ENCODE measurements around the gene SYNDIG1.

Gene SYNDIG1

DNA sequence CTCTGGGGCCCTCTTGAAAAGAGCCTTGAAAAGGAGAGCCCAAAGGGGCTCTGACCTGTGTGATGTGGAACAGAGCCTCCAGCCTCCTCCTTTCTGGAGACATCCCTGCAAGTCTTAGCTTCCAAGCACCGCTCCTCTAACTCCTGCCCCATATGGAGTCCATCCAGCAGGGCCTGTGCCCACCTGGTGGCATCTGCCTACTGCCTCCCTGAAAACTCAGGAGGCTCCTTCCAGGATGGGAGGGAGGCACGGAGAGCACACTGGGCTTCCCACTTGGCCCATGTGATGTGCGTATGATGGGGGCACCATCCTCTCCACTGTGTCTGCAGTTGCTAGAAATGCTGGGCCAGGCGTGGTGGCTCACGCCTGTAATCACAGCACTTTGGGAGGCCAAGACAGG, 98.1 kb downstream of the SYNDIG1 start:
- no peak for DNase-seq (ENCODE audit: low read depth in 2 of 2)

DNA sequence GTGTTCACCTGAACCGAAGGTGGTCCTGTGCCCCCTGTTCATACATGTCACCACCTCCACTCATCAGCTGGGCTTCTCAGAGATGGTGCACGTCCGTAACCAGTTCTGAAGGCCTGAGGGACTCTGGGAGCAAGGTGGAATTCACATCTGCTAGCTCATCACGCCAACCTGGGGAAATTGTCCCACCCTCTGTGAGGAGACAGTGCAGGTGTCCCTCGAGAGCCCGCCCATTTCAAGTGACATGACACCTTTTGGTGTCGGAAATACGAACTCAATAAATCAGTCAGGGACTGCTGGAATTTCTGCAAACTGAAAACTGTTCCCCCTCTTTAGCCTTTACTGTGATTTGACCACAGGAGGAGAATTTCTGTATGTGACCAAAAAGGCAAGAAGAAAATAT, 99.4 kb downstream of the SYNDIG1 start:
- DNase-seq (ENCODE audit: low read depth in 2 of 2), result no peak

DNA sequence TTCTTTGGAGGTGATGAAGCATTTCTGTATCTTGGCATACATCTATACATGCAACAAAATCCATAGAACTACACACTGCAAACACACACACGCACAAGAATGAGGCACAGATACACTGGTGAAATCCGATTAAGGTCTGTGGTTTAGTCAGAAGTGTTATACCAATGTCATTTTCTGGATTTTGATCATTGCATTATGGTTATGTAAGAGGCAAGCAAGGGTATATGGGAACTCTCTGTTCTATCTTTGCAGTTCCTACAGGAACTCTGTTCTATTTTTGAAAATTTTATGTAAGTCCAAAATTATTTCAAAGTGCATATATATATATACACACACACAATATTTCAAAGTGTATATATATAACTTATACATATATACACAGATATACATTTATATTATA, 101.7 kb downstream of the SYNDIG1 start:
- DNase-seq (ENCODE audit: low read depth in 2 of 2), result no peak

DNA sequence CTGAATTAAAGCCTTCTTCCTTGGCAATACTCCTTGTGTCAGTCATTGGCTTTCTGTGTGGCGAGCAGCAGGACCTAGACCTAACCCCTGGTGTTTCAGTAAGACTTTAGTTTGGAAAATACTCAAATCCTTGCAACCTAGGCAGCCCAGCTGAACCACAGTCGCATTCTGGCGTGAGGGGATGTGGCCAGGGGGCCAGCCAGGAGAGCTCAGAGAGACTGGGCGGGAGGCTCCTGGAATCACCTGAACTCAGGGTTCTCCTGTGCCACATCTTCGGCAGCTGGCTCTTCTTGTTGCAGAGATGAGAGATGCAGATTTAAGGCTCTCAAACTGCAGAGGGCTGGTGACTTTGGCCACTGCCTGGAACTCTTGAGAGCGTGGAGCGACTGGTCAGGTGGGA, 102.7 kb downstream of the SYNDIG1 start:
- no peak for DNase-seq (ENCODE audit: low read depth in 2 of 2)

DNA sequence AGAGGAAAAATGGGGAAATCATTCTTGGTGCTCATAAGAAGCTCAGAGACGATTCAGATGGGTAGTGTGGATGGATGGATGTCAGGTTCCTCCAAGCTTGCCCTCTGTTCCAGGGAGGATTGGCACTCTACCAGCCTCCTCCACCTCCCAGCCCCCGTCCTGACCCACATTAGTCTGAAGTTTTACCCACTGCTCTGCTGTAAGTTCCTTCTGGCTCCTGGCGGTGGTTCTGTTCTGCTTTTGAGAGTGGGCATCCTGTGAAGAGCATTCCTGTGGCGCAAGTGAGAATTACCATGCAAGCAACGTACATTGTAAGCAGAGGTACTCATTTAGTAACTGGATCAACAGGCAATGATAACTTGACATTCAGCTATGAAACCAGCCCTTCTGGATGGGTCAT, 103.4 kb downstream of the SYNDIG1 start:
- no peak for DNase-seq (ENCODE audit: low read depth in 2 of 2)

DNA sequence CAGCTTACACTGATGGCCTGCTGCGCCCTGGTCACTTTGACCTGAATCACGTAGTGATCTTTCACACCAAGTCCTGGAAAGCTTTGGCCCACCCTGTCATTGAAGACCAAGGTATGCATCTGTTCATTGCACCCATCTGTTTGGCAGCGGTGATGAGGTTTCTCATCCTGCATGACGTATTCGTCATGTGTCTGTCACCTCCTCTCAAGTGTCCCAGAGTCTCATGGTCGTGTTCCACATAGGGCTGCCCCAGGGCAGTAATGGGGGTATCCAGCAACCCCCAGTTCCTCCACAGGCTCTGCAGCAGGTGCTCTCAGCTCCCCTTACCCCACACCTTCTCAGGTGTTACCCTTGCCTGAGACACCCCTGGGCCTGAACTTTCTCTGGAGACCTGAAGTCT, 104.1 kb downstream of the SYNDIG1 start:
- DNase-seq (ENCODE audit: low read depth in 2 of 2), result no peak

DNA sequence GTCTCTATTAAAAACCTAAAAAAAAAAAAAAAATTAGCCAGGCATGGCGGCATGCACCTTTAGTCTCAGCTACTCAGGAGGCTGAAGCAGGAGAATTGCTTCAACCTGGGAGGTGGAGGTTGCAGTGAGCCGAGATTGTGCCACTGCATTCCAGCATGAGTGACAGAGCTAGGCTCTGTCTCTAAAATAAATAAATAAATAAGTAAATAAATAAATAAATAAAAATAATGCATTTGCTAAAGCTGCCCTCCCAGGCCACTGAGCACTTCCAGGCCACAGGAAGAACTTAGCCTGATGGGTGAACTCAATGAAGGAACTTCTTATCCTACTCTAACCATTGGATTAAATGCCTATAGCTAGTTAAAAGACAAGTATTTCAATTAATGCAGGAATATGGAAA, 104.9 kb downstream of the SYNDIG1 start:
- no peak for DNase-seq (ENCODE audit: low read depth in 2 of 2)

DNA sequence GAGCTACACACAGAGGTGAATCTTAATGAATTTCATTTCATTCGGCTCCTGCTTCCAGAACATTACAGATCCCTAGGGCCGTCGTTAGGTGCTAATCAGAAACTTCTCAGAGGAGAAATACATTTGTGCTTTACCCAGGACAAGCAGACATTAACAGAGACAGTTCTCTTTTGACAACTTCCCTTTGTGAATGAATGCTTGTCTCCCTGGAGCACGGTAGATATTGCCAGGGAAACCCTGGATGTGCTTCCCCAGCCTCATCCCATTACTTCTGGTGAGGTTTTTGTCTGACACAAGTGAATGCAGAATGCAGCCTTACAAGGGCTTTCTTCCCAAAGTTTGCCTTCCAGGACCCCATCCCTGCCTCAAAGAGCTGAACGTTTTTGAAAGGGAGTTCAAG, 105.4 kb downstream of the SYNDIG1 start:
- DNase-seq (ENCODE audit: low read depth in 2 of 2), result no peak

DNA sequence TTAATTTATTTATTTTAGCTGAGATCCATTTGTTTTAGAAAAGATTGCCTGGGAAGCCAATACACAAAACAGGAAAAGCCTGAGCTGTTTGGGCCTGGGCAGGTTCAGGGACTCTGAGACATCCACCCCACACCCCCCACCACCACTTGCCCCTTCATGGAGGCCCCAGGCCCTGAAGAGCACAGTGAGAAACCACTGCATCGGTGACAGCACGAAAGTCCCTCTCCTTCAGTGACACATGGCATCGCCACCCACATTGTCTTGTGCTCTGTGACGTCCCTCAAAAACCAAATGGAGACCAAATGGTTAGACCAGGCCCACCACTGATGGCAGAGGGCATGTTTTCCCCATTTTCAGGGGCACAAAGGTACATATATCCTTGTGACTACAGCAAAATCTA, 106.4 kb downstream of the SYNDIG1 start:
- DNase-seq (ENCODE audit: low read depth in 2 of 2), result no peak

DNA sequence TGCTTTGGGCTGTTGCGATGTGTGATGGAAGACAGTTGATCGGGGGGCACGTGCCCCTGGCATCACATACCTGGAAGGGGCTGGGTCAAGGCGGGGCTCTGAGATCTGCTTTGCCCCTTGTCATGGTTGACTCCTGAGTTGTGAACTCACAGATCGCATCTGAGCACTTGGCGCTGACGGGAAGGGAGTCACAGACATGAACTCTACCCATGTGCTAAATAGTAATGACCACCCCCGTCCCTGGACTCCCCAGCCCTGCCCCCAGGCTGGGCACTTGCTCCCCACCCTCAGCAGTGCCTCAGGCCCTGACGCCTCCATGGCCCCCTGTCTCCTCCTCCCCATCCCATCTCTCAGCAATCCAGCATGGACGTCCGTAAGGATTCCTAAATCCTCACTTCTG, 107.0 kb downstream of the SYNDIG1 start:
- DNase-seq (ENCODE audit: low read depth in 2 of 2), result no peak

DNA sequence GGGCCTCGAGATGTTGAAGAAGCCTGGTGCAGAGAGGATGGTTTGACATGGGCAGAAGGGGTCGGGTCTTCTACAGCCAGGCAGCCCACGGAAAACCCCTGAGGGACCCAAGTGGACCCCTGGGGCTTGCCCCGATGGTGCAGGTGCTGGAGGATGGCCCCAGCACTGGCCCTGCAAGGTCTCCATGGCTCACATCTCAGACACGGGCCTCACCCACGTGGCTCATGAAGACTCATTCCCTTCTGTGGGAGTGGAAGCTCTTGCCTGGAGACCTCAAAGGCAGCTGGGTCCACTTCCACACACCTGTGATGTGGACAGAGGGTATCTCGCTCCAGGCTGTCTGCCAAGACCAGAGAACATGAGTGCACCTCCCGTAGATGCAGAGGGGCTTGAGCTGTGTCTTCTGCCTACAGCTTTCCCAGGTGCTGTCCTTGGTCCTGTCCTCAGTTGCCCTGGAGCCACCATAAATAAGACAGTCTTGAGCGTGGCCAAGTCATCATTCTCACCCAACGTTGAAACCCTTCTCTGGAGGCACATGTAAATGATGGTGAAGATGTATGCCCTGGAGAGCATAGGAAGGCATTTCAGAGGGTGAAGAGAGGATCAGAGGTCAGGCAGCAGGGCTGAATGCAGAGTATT, 108.0 kb downstream of the SYNDIG1 start:
- no peak for DNase-seq (ENCODE audit: low read depth in 2 of 2)

DNA sequence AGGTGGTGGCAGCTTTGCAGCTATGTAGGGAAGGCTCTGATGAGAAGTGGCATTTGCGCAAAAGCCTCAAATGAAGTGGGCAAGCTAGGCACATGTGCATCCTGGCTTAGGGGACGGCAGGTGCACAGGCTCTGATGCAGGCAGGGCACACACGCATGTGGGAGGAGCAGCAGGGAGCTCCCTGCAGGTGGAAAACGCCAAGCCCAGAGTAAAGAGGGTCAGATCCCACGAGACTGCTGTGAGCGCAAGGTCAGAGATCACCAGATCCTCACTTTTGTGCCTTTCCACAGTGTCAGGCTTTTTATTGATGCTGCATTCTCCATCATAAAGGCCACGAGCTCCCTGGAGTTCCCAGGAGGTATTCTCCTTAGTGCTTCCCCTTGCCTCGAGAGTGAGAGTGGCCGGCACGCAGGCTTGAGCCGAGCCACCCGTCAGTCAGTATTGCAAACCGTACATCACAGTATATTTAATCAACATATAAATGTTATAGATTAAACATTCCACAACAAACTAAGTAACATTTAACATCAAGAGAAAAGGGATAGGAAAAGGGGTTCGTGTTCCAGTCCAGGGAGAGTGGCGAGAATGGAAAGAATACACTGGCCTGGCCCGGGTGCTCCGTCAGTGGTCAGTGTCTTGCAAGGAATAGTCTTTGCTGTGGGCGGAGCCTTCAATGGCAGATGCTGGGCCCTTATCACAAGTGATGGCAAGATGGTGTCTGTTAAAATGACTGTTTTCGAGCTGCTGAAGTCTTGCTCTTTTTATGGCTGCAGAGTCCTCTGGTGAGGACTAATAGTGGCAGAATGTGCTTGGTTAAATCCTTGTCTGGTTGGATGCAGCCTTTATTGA, 109.4 kb downstream of the SYNDIG1 start:
- no peak for DNase-seq (ENCODE audit: low read depth in 2 of 2)

DNA sequence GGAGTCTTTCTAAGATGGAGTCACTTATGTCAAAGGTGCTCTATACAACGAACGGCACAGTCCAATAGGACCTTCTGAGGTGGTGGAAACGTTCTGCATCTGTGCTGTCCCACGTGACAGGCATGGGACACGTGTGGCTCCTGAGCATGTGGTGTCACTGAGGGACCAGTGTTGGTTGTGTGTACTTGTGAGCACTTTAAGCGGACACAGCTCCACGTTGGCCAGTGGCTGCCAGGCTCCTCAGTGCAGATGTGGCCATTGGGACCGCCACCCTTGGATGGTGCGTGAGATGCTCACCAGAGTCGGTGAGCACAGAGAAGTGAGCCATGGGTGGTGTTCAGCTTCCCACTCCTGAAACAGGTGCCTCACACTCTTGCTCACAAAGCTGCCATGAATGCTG, 110.0 kb downstream of the SYNDIG1 start:
- no peak for DNase-seq (ENCODE audit: low read depth in 2 of 2)

DNA sequence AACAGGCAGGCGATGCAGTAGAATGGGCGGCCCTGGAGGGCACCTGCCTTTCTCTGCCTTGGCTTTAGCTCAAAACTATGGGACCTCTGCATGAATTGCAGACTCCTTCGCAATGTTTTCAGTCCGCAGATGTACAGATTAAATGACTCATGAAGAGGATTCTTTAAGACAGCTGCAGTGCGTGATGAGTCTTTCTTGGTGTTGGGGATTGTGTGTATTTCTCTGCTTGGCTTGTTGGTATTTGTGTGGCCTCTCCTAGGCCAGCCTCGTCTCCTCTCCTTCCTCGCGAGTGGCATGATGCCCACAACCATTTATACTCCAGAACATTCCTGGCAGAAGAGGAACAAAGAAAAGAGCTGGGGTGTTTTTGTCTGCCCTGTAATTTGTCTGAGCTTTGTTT, 110.6 kb downstream of the SYNDIG1 start:
- DNase-seq (ENCODE audit: low read depth in 2 of 2), result no peak

DNA sequence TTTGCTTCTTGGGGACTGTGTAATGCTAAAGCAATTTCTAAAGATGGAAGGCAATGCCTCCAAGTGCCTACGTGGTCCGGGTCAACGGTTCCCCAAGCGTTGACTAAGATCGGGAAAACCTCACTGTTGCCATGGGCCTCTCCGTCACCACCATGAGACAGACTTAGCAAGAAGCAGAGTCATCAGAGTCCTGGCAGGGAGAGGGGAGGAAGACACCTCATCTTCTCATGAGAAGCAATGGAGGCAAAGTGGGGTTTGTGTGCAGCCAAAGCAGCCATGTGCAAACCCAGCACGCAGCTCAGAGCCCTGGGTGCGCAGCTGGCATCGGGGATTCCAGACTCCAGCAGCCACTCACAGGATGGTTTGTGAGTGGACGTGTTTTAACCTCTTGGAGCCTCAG, 111.4 kb downstream of the SYNDIG1 start:
- DNase-seq (ENCODE audit: low read depth in 2 of 2), result no peak

DNA sequence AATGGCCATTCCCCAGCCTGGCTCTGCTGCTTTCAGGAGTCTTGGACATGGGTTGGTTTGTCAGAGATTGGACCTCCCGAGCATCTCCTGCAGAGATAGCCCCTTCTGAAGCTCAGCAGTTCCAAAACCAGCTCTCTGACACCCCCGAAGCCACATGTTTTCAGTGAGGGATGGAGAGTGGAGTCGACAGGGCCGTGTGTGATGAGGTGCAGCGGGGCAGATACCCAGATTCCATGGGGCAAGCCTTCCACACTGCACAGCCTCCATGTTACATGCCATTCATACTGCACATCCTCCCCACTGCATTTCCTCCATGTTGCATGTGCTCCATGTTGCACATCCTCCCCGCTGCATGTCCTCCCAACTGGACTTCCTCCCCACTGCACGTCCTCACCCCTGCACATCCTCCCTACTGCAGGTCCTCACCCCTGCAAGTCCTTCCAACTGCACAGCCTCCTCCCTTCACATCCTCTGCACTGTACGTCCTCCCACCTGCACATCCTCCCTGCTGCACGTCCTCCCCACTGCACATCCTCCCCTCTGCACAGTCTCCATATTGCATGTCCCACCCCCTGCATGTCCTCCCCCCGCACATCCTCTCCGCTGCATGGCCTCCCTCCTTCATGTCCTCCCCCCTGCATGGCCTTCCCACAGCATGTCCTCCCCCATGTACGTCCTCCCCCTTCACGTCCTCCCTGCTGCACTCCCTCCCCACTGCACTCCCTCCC, 112.2 kb downstream of the SYNDIG1 start:
- DNase-seq (ENCODE audit: low read depth in 2 of 2), result no peak

DNA sequence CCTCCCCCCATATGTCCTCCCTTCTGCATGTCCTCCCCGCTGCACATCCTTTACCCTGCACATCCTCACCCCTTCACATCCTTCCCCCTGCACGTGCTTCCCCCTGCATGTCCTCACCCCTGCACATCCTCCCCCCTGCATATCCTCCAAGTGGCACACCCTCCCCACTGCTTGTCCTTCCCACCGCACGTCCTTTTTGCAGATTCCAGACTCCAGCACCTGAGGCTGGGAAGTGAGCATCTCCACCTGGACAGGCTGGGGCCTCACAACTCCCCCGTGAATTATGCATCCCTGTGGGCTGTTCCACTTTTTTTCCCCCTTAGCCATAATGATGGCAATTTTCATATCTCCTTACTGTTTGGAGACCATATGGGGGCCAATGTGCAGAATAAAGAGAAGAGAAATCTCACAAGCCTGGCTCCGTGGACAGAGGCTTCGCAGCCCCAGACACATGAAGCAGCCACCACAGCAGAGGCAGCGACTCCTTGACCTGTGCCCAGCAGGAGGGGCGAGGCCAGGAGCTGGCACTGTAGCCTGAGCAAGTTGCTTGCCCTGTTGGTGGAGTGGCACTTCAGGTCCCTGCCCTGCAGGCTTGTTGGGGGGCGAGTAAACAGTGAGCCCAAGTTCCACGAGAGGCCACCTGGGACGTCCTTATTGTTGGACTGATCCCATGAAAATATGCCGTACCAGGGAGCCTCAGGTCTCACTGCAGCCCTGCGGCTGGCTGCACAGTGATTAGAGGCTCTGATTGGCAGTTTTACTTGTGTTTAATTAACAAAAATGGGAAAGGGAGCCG, 113.1 kb downstream of the SYNDIG1 start:
- DNase-seq (ENCODE audit: low read depth in 2 of 2), result no peak

DNA sequence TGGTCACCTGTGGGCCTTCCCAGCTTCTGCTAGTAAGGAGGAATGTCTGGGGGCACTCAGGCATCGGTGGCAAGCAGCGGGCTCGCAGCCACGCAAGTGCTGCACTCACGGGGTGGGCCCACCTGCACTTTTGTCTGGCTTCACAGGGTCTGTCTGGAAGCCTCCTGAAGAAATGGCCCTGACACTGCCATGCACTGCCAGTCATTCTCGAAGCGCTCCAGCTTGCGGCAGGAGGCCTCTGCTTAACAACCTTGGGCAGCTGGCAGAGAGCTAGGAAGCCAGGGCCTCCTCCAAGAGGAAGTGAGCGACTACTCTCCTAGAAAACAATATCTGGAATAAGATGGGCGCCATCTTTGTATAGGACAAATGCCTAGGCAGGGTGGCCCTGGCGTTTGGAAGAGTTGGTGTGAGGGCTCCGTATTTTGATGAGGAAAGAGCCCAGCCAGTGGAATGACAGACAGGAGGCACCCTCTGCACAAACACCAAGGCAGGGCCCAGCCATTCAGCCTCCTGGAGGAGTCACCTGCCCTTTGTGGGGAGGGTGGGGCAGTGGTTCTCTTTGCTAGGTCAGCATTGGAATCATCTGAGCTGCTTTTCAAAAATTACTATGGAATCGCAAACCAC, 113.9 kb downstream of the SYNDIG1 start:
- no peak for DNase-seq (ENCODE audit: low read depth in 2 of 2)

DNA sequence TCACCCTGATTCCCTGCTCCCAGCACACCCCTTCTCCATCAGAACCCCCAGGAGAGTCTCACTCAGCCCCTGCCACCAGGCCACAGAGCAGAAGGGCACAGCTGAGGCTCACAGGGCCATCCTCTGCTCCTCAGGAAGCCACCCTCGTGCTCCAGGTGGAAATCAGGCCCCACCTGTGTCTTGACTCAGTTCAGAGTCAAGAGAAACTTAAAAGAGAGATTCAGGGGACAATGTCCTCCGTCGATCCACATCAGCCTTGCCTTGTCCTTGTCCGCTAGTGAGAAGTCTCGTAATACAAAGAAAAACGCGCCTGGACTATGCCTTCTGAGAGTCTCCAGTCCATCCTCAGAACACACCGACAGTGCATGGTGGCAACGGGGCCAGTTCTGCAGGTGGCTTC, 114.6 kb downstream of the SYNDIG1 start:
- no peak for DNase-seq (ENCODE audit: low read depth in 2 of 2)

DNA sequence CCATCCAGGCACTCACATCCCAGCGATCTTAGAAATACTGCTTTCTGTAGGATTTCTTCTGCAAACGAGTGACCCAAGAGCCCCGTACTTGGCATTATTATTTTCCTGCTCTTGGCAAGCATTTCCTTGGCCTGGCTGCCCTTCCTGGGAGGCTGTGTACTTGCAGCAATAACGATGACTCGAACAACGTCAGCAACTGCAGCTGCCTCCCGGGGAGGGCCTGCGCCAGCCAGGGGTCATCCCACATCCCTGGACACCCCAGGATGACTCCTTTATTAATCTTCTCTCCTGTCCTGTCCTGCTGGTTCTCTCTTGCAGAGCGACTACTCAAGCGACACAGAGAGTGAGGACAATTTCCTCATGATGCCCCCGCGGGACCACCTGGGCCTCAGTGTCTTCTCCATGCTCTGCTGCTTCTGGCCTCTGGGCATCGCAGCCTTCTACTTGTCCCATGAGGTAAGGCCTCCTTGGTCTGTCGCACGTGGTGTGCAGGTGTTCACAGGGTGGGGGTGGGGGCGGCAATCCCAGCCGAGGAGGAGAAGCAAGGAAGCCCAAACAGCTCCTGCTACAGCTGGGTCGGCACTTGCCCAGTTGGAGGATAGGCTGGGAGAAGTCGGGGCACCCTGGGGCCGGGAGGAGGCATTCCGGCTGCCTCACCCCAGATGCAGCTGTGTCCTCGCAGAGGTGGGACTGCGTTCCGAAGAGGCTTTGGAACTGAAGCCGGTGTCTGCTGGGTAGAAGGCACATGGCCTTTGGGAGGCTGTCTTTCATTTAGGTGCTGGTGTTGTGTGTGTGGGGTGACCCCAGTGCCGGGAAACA, 115.3 kb downstream of the SYNDIG1 start:
- no peak for DNase-seq (ENCODE audit: low read depth in 2 of 2)

Data from stimulated activated CD4-positive, alpha-beta T cell treated with anti-CD3 and anti-CD28 coated beads, Interleukin-4, amount 100 ng/mL, for 48 hours (primary cell).